GM12891 (cell line): ENCODE measurements around the gene ADAMTS17.

Experiments used
- DNase-seq: peaks from one replicate; pipeline ENCODE4 v3.0.0; 2011; ENCODE audit warnings: low spot score; ENCODE audit not compliant: insufficient read length
- FAIRE-seq: peaks from 2 replicates; lab custom pipeline; 2011; peaks lifted over from hg19 to GRCh38; lab: Jason Lieb, UNC
- PAX5 ChIP-seq: IDR thresholded peaks from 2 replicates; pipeline ENCODE4 v1.6.1; 2011; ENCODE audit warnings: low read length, moderate library complexity, mild to moderate bottlenecking; ENCODE audit not compliant: insufficient read depth, severe bottlenecking
- POLR2A ChIP-seq: IDR thresholded peaks from 2 replicates; pipeline ENCODE4 v1.6.1; 2011; ENCODE audit warnings: low read depth, low read length, control low read depth
- POLR2AphosphoS5 ChIP-seq: IDR thresholded peaks from 2 replicates; pipeline ENCODE4 v1.6.1; 2011; ENCODE audit warnings: low read depth, low read length, control low read depth
- POU2F2 ChIP-seq: IDR thresholded peaks from 2 replicates; pipeline ENCODE4 v1.6.1; 2011; ENCODE audit warnings: low read depth, mild to moderate bottlenecking, control low read depth, low read length, moderate library complexity
- SPI1 ChIP-seq: IDR thresholded peaks from 2 replicates; pipeline ENCODE4 v1.6.1; 2011; ENCODE audit warnings: low read depth, low read length, control low read depth
- TAF1 ChIP-seq: IDR thresholded peaks from 2 replicates; pipeline ENCODE4 v1.6.1; 2011; ENCODE audit warnings: low read depth, low read length, control low read depth

The ADAMTS17 gene

DNA sequence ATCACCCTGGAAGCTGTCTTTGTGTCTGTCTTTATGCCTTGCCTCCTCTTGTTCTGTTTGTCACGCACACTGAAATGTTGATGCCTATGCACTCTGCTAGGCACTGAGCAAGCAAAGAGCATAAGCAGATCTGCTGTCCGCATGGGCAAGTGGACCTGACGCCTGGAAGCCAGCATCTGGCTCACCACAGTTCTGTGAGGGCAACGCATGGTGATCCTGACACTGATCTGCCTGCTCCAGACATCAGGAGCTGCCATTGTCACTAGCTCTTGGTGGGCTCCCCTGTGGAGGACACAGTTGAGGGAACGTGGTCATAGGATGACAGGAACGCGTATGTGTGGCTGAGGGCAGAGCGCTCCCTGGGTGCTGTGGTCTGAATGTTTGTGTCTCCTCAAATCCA lies 234.6 kb downstream of the ADAMTS17 start:
- FAIRE-seq (no peak), DNase-seq (no peak)
- TF ChIP-seq PAX5, result no peak

DNA sequence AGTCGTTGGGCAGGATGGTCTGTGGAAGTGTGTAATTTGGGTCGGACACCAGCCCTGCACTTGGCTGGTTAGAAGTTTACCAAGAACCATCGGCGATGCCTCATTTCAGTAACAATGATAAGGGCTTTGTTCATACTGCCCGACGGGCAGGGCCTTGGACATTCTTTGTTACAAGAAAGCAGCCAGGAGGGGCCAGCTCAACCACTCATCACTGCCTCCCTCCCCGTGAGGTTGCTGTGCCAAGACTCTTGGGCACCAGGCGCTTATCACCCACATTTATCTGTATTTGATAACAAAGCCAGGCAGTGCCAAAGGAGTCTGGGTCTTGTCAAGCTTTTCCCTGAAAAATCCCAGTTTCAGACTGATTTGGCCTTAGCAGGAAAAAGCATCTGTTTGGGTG lies 235.0 kb downstream of the ADAMTS17 start:
- TF ChIP-seq SPI1, result no peak
- TF ChIP-seq POLR2AphosphoS5, result no peak
- TF ChIP-seq POLR2A, result no peak
- no peak for TF ChIP-seq POU2F2
- TF ChIP-seq TAF1, result no peak
- no peak for TF ChIP-seq PAX5
- DNase-seq (no peak), FAIRE-seq (no peak)

DNA sequence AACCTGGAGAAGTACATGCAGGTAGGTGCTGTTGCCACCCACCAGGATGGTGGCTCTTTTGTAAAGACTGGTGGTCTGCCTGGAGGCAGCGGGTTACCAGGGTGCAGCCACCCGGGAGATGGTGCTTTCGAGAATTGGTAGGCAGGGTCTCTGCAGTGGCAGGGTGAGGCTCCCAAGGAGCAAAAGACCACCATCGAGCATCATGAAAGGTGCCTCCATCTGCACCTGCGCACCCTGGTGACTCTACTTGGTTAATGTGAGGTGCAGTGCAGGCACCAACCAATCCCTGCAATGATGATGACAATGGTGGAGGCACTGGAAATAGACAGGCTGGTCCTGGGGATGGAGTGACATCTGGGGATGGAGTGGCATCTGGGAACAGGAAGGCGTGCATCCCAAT lies 236.7 kb downstream of the ADAMTS17 start:
- FAIRE-seq, result no peak
- TF ChIP-seq TAF1, result no peak
- no peak for TF ChIP-seq SPI1
- TF ChIP-seq POU2F2, result no peak
- no peak for TF ChIP-seq POLR2A
- no peak for DNase-seq

DNA sequence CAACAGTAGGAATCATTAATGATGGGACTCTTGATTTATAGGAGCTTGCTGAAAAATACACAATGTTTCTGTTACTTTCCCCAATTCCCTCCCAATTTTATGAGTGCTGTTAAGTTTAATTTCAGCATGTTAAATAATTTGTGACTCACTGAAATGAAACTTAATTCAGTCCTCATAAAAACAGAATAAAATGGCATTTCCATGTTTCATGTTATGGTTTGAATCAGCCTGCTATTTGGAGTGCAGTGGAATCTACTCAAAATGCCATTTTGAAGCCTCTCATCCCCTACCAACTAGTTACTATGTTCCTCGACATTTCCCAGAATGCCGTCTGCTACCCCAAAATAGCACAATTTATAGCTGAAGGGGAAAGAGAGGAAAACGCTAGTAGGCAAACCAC lies 237.5 kb downstream of the ADAMTS17 start:
- FAIRE-seq (no peak), DNase-seq (no peak)
- TF ChIP-seq PAX5, result no peak
- TF ChIP-seq POU2F2, result no peak

DNA sequence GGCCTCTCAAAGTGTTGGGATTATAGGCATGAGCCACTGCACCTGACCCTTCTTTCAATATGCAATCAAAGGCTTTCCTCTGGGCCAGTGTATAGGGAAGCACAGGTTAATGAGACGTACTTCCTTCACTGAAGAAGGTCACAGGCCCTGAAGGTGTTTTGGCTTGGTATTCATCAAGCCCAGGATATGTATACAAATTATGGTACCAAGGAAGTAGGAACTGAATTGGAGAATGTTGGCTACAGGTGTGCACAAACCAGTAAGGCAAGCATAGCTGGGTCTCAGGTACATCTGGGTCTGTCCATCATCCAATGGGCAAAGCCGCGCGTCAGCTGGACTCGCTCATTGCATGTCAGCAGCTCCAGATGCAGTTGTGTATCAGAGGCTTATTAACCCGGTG lies 237.9 kb downstream of the ADAMTS17 start:
- no peak for FAIRE-seq

DNA sequence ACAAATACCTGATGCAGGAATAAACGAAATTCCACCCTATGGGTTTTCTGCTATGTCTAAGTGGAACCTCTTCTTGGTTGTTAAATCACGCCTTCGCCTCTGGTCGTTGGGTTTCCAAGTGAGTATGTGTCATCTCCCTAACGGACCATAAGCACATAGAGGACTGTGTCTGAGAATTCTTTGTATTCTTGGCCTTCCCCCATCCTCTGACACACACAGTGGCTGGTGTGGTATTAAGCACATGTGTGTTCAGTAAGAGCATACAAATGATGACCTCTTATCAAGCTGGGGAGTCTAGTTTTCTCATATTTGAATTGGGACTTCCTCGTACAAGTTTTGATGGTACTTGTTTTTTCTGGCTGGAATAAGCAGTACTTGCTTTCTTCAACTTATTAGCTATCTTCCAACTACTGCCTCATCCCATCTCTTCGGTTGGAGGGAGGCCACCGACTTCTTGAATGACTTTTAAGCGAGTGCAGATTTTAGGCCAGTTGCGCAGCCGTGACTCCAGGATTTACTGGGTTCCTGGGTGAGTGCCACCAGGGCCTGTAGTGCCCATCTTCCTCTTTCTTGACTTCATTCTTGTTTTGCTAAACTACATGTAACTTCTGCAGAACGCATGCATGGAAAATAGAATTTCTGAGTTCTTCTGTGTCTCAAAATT lies 240.2 kb downstream of the ADAMTS17 start:
- DNase-seq (no peak), FAIRE-seq (no peak)
- TF ChIP-seq TAF1 (no peak), PAX5 (no peak), POLR2AphosphoS5 (no peak), SPI1 (no peak), POU2F2 (no peak)

More for the DNA sequence above, 237.9 kb downstream of the ADAMTS17 start:
- TF ChIP-seq POU2F2 (no peak), SPI1 (no peak), POLR2A (no peak), PAX5 (no peak), TAF1 (no peak), POLR2AphosphoS5 (no peak)
- no peak for DNase-seq

DNA sequence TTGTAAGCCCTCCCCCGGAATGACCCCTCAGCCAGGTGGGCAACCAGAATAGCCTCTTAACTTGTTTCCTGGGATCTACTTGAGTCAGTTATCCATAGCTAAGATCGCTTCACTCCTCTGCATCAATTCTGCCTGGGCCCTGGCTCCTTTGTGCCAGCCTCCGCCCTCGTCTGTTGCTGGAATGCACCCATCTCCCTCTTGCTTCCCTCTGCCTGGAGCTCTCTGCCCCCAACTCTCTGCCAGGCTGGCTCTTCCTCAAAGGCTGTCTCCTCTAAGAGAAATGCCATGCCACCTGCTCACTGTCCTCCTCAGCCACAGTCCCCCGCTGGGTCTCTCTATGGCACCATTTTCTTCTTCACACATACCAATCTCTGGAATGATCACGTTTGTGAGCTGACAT lies 240.8 kb downstream of the ADAMTS17 start:
- DNase-seq (no peak), FAIRE-seq (no peak)
- no peak for TF ChIP-seq TAF1
- TF ChIP-seq POLR2AphosphoS5, result no peak
- TF ChIP-seq SPI1, result no peak
- TF ChIP-seq POU2F2, result no peak
- no peak for TF ChIP-seq PAX5
- TF ChIP-seq POLR2A, result no peak

DNA sequence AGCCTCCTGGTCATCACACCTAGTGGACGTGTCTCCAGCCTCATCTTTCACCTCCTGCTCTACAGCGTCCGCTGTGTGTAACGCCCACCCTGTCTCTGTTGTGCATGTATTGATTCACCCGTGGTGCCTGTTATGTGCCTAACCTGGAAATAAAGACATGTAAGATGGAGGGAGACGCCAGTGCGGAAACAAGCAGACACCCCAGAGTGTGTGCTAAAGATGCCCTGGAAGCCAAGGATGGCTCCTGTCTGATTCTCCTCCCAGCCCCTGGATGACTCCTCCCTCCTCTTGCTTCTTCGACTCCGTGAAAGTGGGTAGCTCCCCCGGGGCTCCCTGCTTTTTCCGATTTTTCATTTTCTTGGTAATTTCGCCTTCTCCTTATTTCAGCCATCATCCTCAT lies 241.8 kb downstream of the ADAMTS17 start:
- no peak for FAIRE-seq
- no peak for TF ChIP-seq TAF1
- TF ChIP-seq SPI1, result no peak
- no peak for TF ChIP-seq PAX5
- TF ChIP-seq POU2F2, result no peak
- no peak for TF ChIP-seq POLR2AphosphoS5
- no peak for TF ChIP-seq POLR2A
- DNase-seq, result no peak

DNA sequence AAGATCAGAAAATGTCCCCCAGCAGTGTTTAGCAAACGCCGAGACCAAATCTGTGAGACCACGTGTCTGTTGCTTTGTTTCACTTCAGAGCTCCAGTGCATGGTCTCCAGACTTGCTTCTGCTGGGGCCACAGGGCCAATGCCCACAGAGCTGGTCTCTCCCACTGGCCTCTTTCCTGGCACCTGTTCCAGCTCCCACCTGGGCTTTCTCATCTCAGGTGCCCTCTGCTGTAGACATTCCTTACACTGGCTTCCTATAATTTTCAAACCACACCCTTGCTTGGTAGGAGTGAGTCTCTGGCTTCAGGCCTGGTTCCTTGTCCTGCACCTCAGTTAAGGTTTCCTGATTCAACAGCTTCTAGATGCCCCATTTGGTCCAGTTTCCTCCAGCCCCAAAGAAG lies 243.1 kb downstream of the ADAMTS17 start:
- FAIRE-seq (no peak), DNase-seq (no peak)
- TF ChIP-seq SPI1, result no peak
- no peak for TF ChIP-seq POU2F2
- TF ChIP-seq POLR2A, result no peak
- no peak for TF ChIP-seq PAX5
- no peak for TF ChIP-seq POLR2AphosphoS5
- no peak for TF ChIP-seq TAF1

DNA sequence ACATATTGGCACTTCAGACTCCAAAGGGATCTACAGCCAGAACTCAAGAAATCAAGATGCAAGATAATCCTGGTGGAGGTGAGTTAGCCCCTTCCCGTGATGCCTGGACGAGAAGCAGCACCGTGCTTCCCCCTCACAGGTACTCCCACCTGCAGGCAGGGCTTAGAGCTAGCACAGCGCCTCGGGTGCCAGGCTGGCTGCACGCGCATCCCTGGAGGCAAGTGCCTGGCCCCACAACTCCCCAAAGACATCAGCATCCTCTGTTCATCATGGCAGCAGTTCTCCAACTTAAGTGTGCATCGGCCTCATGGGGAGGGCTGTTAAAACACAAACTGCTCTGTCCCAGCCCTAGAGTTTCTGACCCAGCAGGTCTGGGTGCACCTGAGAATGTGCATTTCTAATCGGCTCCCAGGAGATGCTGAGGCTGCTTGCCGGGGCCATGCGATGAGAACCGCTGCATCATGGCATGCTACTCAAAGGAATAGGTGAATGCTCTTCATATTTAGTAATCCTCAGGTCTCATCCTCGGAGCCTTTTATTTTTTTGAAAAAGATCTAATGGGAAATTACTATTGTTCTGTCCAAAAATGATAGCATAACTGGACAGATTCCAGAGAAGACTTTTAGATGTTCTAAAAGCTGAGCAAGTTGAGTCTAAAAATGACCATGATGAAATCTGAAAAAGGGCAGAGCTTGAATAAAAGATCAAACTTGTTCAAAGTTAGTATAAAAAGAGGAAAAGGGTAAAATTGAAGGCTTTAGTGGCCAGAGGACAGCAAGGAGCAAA lies 244.2 kb downstream of the ADAMTS17 start:
- TF ChIP-seq POLR2A (no peak), TAF1 (no peak), POU2F2 (no peak), SPI1 (no peak), POLR2AphosphoS5 (no peak), PAX5 (no peak)
- FAIRE-seq (no peak), DNase-seq (no peak)

DNA sequence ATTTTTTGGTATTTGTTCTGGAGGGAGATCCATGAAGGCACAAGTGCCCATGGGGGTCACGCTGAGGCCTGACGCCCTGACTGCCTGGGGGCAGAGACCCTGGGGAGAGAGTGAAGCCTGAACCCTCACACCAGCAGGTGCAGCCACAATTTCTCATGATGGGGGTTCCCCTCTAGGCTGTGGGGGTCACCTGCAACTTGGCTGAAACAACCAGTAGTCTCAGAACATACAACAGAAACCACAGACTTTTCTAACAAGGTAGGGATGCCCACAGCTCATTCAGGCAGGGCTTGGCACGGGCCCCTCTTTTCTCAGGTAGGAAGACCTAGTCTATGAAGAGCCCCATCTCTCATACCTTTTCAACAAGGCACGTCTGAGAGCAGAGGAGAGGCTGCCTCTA lies 245.1 kb downstream of the ADAMTS17 start:
- TF ChIP-seq POLR2AphosphoS5, result no peak
- TF ChIP-seq POLR2A, result no peak
- TF ChIP-seq POU2F2, result no peak
- no peak for TF ChIP-seq PAX5
- TF ChIP-seq TAF1, result no peak
- no peak for TF ChIP-seq SPI1
- DNase-seq (no peak), FAIRE-seq (no peak)
